GM18508 (cell line): Measurements from ENCODE around the gene MECR.
A peak's percentile ranks its signal among the peaks of the same experiment; 100 is the strongest.

Experiments used
- ATAC-seq: cut with Tn5 transposase; IDR thresholded peaks from one replicate; pipeline ENCODE4 v1.9.1; 2021; ENCODE audit warnings: moderate number of reproducible peaks; ENCODE audit not compliant: insufficient read depth, unreplicated experiment

MECR gene, protein sequence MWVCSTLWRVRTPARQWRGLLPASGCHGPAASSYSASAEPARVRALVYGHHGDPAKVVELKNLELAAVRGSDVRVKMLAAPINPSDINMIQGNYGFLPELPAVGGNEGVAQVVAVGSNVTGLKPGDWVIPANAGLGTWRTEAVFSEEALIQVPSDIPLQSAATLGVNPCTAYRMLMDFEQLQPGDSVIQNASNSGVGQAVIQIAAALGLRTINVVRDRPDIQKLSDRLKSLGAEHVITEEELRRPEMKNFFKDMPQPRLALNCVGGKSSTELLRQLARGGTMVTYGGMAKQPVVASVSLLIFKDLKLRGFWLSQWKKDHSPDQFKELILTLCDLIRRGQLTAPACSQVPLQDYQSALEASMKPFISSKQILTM

DNA sequence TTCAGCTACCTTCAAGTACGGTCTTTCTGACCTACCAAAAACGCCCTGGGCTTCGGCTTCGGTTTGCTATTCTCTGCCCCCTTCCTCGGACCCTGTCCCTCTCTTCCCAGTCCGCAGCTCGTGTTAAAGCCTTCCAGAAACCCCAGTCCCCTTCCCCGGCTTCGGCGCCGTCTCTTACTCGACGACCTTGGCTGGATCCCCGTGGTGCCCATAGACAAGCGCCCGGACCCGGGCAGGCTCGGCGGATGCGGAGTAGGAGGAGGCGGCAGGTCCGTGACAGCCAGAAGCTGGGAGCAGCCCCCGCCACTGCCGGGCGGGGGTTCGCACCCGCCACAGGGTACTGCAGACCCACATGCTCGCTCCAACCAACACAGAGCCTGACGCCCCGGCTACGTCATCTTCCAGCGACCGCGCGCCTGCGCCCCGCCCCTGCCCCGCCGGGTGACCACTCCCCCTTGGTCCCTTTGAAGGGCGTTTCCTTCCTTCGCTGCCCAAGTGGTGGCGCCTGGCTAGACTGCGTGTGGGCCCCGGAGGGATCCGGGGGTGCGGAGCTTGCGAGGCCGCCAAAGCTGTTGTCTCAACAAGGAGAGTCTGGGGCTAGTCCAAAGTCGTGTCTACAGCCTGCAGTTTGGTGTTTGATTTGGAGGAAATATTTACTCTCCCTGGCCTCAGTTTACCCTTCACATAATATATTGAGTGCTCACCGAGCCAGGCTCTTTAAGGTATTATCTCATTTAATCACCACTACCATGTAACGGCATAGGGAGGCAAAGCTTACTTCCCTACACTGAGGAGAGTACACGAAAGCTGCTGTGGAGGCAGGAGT, at the start of gene MECR:
Gene MECR (minus strand): TSS at position 382 of the 826 bp plus-strand sequence. CDS start 28 bp downstream, at position 354.
- peak; percentile 43 for ATAC-seq

- ATAC-seq = no peak
These were observed 49.2 kb upstream of the MECR start for GRCh38 chr1:29279951-29280391.

DNA sequence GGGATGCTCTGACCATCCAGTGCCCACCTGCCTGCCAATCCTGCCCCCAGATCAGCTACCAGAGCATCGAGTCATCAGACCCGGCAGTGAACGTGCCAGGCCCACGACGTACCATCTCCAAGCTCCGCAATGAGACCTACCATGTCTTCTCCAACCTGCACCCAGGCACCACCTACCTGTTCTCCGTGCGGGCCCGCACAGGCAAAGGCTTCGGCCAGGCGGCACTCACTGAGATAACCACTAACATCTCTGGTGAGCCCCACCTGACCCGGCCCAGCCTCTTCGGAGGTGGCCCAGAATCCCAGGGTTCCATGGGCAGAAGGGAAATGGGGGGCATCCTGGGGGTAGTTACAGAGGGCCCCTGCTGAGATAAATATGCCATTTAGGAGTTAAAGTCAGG, 48.7 kb upstream of the MECR start:
- ATAC-seq = no peak

DNA sequence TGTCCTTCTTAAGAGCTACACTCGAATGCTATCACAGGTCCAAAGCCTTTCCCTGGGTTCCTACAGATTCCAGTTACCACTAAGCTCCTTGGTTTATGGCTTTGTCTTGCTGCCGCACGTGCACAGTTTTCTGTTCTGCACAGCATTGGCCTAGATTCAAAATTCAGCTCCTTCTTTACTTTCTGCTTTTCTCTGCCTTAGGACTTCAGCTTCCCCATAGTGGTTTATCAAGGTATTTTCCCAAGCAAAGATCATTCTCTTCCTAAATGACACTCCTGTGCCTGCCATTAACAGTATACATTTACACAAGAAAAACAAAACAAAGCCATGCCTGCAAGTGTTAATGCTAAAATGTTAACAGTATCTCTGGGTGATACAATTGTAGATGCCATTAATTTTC, 47.4 kb upstream of the MECR start:
- ATAC-seq = no peak

DNA sequence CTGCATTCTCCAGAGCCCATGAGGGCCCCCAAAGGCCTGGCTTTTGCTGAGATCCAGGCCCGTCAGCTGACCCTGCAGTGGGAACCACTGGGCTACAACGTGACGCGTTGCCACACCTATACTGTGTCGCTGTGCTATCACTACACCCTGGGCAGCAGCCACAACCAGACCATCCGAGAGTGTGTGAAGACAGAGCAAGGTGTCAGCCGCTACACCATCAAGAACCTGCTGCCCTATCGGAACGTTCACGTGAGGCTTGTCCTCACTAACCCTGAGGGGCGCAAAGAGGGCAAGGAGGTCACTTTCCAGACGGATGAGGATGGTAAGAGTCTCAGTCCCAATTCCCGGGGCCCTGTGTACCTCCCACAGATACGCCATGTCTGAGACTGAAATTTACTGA, 44.7 kb upstream of the MECR start:
- ATAC-seq = no peak

- no peak for ATAC-seq
These were observed 41.6 kb upstream of the MECR start for GRCh38 chr1:29272147-29272907.

DNA sequence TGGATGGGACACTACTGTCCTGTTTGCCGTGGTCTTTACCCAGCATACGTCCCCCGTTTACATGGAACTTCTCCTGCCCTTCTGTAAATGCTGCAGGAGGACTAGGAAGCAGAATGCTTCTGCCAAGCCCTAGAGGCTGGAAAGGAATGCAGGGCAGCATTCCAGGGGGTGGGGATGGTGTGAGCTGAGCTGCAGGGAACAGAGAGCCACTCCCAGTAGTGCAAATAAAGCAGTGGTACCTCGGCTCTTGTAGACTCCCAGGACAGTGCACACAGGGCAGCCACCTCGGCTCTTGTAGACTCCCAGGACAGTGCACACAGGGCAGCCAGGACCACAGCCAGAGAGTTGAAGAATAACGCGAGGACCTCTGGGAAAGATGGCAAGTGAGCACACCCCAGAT, 41.0 kb upstream of the MECR start:
- ATAC-seq = no peak

- no peak for ATAC-seq
These were observed 40.3 kb upstream of the MECR start for GRCh38 chr1:29270929-29271521.

- no peak for ATAC-seq
These were observed 38.6 kb upstream of the MECR start for GRCh38 chr1:29269382-29269781.

DNA sequence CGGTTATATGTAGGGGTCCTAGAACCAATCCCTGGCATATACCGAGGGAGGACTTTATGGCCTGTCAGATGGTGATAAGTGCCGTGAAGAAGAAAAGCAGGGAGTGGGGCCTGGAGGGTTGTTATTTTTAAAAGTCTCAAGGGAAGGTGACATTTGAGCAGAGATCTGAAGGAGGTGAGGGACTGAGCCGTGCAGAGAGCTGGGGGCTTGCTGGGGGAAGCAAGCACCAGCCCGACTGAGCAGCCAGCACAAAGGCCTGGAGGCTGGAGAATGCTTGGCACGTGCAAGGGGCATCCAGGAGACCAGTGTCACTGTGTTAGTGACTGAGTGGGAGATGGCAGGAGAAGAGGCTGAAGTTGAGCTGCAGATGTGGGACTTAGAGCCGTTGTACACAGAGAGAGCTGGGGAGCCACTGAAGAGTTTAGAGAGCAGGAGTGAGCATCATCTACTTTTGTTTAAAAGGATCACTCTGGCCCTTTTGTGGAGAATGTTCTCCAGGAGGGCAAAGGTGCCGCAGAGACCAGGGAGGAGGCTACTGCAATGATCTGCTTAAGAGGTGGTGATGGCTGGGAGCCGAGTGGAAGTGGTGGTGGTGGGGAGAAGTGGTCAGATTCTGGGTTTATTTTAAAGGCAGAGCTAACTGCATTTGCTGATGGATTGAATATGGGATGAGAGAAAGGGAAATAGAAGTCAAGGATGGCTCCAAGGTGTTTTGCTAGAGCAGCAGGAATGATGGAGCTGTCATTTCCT, 36.8 kb upstream of the MECR start:
- no peak for ATAC-seq

GRCh38 chr1:29266912-29267311, 36.2 kb upstream of the MECR start:
- no peak for ATAC-seq

DNA sequence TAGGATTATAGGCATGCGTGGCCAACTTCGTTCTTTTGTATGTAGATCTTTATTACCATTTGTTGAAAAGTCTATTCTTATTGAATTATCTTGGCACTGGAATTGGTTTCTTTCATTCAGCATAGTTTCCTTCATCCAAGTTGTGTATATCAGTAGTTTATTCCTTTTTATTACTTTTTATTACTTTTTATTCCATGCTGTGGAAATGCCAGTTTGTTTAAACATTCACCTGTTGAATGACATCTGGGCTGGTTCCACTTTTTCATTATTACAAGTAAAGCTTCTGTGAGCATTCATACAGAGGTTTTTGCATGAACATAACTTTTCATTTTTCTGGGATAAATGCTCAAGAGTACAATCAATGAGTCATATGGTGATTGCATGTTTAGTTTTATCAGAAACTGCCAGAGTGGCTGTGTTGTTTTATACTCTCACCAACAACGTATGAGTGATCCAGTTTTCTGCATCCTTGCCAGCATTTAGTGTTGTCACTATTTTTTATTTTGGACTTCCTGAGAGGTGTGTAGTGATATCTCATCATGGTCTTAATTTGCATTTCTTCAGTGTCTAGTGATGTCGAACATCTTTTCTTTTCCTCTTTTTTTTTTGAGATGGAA, 34.1 kb upstream of the MECR start:
- ATAC-seq = no peak

DNA sequence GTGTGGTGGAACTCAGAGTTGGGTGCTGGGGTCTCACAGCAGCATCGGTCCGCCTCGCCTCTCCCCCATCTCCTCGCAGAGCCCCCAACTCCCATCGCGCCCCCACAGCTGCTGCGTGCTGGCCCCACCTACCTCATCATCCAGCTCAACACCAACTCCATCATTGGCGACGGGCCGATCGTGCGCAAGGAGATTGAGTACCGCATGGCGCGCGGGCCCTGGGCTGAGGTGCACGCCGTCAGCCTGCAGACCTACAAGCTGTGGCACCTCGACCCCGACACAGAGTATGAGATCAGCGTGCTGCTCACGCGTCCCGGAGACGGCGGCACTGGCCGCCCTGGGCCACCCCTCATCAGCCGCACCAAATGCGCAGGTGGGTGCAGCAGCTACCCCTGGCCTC, 29.8 kb upstream of the MECR start:
- ATAC-seq = no peak

DNA sequence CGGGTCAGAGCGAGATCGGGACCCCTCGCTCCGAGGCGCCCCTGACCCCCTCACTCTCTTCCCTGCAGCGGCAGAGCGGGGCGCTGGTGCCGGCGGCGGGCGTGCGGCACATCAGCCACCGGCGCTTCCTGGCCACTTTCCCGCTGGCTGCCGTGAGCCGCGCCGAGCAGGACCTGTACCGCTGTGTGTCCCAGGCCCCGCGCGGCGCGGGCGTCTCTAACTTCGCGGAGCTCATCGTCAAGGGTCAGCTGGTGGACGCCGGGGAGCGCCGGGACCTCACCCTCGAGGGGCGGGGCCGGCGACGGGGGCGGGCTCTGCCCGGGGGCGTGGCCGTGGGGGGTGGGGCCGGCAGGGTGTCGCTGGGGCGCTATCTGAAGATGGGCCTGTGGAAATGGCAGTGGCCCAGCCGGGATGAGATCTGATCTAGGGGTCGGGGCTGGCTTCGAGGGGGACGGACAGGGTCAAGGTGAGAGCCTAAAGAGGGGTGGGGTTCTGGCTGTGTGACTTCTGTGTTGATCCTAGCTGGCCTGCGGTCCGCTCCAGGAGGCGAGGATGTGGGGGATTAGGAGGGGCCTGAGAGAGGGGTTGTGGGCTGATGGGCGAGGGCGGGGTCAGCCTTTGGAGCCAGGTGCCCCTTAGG, 29.2 kb upstream of the MECR start:
- no peak for ATAC-seq

GRCh38 chr1:29258976-29259801, 28.5 kb upstream of the MECR start:
- no peak for ATAC-seq

DNA sequence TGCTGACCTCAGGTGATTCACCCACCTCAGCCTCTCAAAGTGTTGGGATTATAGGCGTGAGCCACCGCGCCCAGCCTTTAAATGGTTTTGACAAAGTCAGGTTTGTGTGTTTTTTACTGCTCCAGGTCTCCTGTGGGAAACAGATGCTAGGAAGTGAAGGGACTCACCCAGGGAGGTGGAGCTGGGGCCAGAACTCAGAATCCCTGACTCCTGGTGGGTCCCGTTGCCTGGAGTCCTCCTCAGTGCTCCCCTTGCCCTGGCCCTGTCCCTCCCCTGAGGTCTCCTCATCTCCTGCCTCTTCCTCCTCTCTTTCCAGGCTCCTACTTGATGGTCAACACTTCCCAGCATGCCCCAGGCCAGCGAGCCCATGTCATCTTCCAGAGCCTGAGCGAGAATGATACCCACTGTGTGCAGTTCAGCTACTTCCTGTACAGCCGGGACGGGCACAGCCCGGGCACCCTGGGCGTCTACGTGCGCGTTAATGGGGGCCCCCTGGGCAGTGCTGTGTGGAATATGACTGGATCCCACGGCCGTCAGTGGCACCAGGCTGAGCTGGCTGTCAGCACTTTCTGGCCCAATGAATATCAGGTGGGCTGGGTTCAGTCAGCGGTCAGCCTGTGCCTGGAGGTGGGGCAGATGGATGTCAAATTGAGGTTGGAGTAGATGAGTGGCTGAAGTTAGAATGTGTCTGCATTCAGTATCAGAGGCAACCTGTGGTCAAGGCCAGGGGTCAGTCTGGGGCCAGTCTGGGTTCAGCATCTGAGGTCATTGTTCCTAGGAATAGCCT, 27.6 kb upstream of the MECR start:
- ATAC-seq = no peak
